ENCODE measurements around the gene ALG6.

ALG6 gene

GRCh38 chr1:63324779-63325119 lies 42.7 kb upstream of the ALG6 start:
- in situ Hi-C loops (cut with MboI; ENCODE audit: low sequenced_read_pairs, unreplicated experiment), result no loop called here
- no peak for TF ChIP-seq CTCF (IDR thresholded peaks at IDR 0.05; ENCODE audit: borderline replicate concordance, control extremely low read depth, extremely low read depth, insufficient read depth, missing control alignments)
- DNase-seq (ENCODE audit: low spot score), result no peak

GRCh38 chr1:63325279-63325985 lies 42.0 kb upstream of the ALG6 start:
- in situ Hi-C loops (cut with MboI; ENCODE audit: low sequenced_read_pairs, unreplicated experiment), result no loop called here
- no peak for DNase-seq (ENCODE audit: low spot score)
- no peak for TF ChIP-seq CTCF (IDR thresholded peaks at IDR 0.05; ENCODE audit: borderline replicate concordance, control extremely low read depth, extremely low read depth, insufficient read depth, missing control alignments)

GRCh38 chr1:63326106-63326472 lies 41.3 kb upstream of the ALG6 start:
- no peak for DNase-seq (ENCODE audit: low spot score)
- TF ChIP-seq CTCF (IDR thresholded peaks at IDR 0.05; ENCODE audit: borderline replicate concordance, control extremely low read depth, extremely low read depth, insufficient read depth, missing control alignments), result no peak
- in situ Hi-C loops (cut with MboI; ENCODE audit: low sequenced_read_pairs, unreplicated experiment), result no loop called here

GRCh38 chr1:63326473-63327380 lies 40.7 kb upstream of the ALG6 start:
- in situ Hi-C loops (cut with MboI; ENCODE audit: low sequenced_read_pairs, unreplicated experiment), result no loop called here
- no peak for TF ChIP-seq CTCF (IDR thresholded peaks at IDR 0.05; ENCODE audit: borderline replicate concordance, control extremely low read depth, extremely low read depth, insufficient read depth, missing control alignments)
- DNase-seq (ENCODE audit: low spot score), result peak; percentile 31

- TF ChIP-seq CTCF (IDR thresholded peaks at IDR 0.05; ENCODE audit: borderline replicate concordance, control extremely low read depth, extremely low read depth, insufficient read depth, missing control alignments), result peak; percentile 82
These were observed 39.9 kb upstream of the ALG6 start for GRCh38 chr1:63327417-63328054.

GRCh38 chr1:63328122-63328521 lies 39.3 kb upstream of the ALG6 start:
- no peak for TF ChIP-seq CTCF (IDR thresholded peaks at IDR 0.05; ENCODE audit: borderline replicate concordance, control extremely low read depth, extremely low read depth, insufficient read depth, missing control alignments)
- DNase-seq (ENCODE audit: low spot score), result no peak
- in situ Hi-C loops (cut with MboI; ENCODE audit: low sequenced_read_pairs, unreplicated experiment), result no loop called here

More at GRCh38 chr1:63327417-63328054, 39.9 kb upstream of the ALG6 start:
- in situ Hi-C loops (cut with MboI; ENCODE audit: low sequenced_read_pairs, unreplicated experiment), result no loop called here
- DNase-seq (ENCODE audit: low spot score), result peak; percentile 78

All from GM13976 (cell line).